ENCODE measurements around the gene C22orf39. TPM values are rescaled to one million over a fixed set of nuclear protein-coding genes. Genes with fewer than 3 reads are reported as not detected.

C22orf39 gene
- total RNA-seq (100 to 1,000 TPM in 1 of 10 donors, 10 to 100 TPM in 9; 47.7 to 123 (median 66.2) TPM), polyA plus RNA-seq (10 to 100 TPM; 41.7 to 42.3 TPM)
- long read RNA-seq, donor 1, transcript C22orf39-202 (3 exons, 3,350 nt), result major isoform, 135 of 183 reads
- long read RNA-seq, donor 1, transcript C22orf39-203 (3 exons, 1,005 nt), result minor isoform, 17 of 183 reads
- long read RNA-seq, donor 1, partial matches to known transcripts, result 11 of 183 reads
- long read RNA-seq, donor 1, other reads (novel, unspliced or antisense), result 20 of 183 reads
- long read RNA-seq, donor 2, transcript C22orf39-202 (3 exons, 3,350 nt), result major isoform, 178 of 246 reads
- long read RNA-seq, donor 2, transcript C22orf39-203 (3 exons, 1,005 nt), result minor isoform, 20 of 246 reads
- long read RNA-seq, donor 2, partial matches to known transcripts, result 14 of 246 reads
- long read RNA-seq, donor 2, other reads (novel, unspliced or antisense), result 34 of 246 reads
- long read RNA-seq, donor 3, transcript C22orf39-203 (3 exons, 1,005 nt), result minor isoform, 5 of 372 reads
- long read RNA-seq, donor 3, transcript C22orf39-202 (3 exons, 3,350 nt), result major isoform, 274 of 372 reads
- long read RNA-seq, donor 3, partial matches to known transcripts, result 55 of 372 reads
- long read RNA-seq, donor 3, other reads (novel, unspliced or antisense), result 38 of 372 reads

GRCh38 chr22:19447330-19448075 lies at the start of gene C22orf39:
TSS of gene C22orf39 (minus strand) at chr22:19447711. CDS start at chr22:19447688, 23 bp downstream.
- intact Hi-C loops (cut with DNase I), result loop anchor here in 4 of 10 donors (1.0 to 10.0 kb wide), 5 partner anchors 15 to 155 kb away; partner anchors contain the start of genes CLTCL1 (in 2 of the 4), MRPL40 (in 2 of the 4), CDC45 (in 1 of the 4) and UFD1 (in 1 of the 4)
- no peak for TF ChIP-seq CTCF (IDR thresholded peaks at IDR 0.05)
- Histone ChIP-seq H3K27ac (peak within 1 kb of the TSS; percentile 87 to 97 (median 93)), H3K4me1 (peaks cover 20 to 52% (median 37%) of the 10 kb centered on the region in 9 donors), H3K36me3 (peaks cover 0 to 59% (median 4%) of the 10 kb centered on the region in 9 donors), H3K4me3 (peak within 1 kb of the TSS; percentile 64 to 97 (median 91)), H3K9me3 (no peaks in the 10 kb centered on the region), H3K27me3 (no peaks in the 10 kb centered on the region)
- ATAC-seq (peak; percentile 92 to 97 (median 96)), DNase-seq (peak; percentile 86 to 95)
- WGBS, 2 donors, result 0% methylated on average over 90 to 92 of the region's 92 CpGs

GRCh38 chr22:19497245-19497644 lies 49.7 kb upstream of the C22orf39 start:
- peak in 4 of 8 donors; percentile 50 to 56 (median 53) for ATAC-seq
- 34 to 41% methylated on average over 3 of the region's 3 CpGs for WGBS, 2 donors
- intact Hi-C loops (cut with DNase I), result loop anchor here in 3 of 10 donors (2.0 to 5.0 kb wide), 2 partner anchors 130 to 134 kb away; no protein-coding TSS in a partner anchor

GRCh38 chr22:19496324-19496630 lies 48.8 kb upstream of the C22orf39 start:
- DNase-seq (no peak), ATAC-seq (no peak)
- Histone ChIP-seq H3K27ac (no peak overlapping the region), H3K4me3 (no peak overlapping the region), H3K27me3 (no peaks in the 10 kb centered on the region), H3K4me1 (peaks cover 0 to 4% (median 0%) of the 10 kb centered on the region in 9 donors), H3K9me3 (no peaks in the 10 kb centered on the region), H3K36me3 (peaks cover 0 to 16% (median 0%) of the 10 kb centered on the region in 9 donors)
- TF ChIP-seq CTCF (IDR thresholded peaks at IDR 0.05), result no peak
- intact Hi-C loops (cut with DNase I), result loop anchor here in 6 of 10 donors (1.0 to 5.0 kb wide), 4 partner anchors 131 to 135 kb away; no protein-coding TSS in a partner anchor
- WGBS, 2 donors, result 97% methylated on average over 3 of the region's 3 CpGs

More at GRCh38 chr22:19497245-19497644, 49.7 kb upstream of the C22orf39 start:
- Histone ChIP-seq H3K4me3 (no peak overlapping the region), H3K9me3 (no peaks in the 10 kb centered on the region), H3K36me3 (peaks cover 0 to 16% (median 0%) of the 10 kb centered on the region in 9 donors), H3K27me3 (no peaks in the 10 kb centered on the region), H3K4me1 (peaks cover 0 to 4% (median 0%) of the 10 kb centered on the region in 9 donors), H3K27ac (no peak overlapping the region)
- no peak for TF ChIP-seq CTCF (IDR thresholded peaks at IDR 0.05)
- DNase-seq, result no peak
